Trophoblast cell (in vitro differentiated cells and primary cell): ENCODE results near the gene GNS.

Experiments used
- DNase-seq, 2 donors: peaks; one replicate each; pipeline ENCODE4 v3.0.0-alpha.2; 2016
- H2AFZ ChIP-seq: 2 replicates; pipeline ENCODE4 v1.6.1; 2013; ENCODE audit warnings: low read length, moderate library complexity, mild to moderate bottlenecking; ENCODE audit not compliant: insufficient read depth, poor library complexity
- H2AK5ac ChIP-seq: 2 replicates; pipeline ENCODE4 v1.6.1; 2013; ENCODE audit warnings: mild to moderate bottlenecking, low read length
- H2BK120ac ChIP-seq: 2 replicates; pipeline ENCODE4 v1.6.1; 2013; ENCODE audit warnings: low read length, mild to moderate bottlenecking, moderate library complexity; ENCODE audit not compliant: insufficient read depth, poor library complexity
- H2BK12ac ChIP-seq: 2 replicates; pipeline ENCODE4 v1.6.1; 2013; ENCODE audit warnings: mild to moderate bottlenecking, low read length, moderate library complexity
- H2BK5ac ChIP-seq: 2 replicates; pipeline ENCODE4 v1.6.1; 2013; ENCODE audit warnings: low read length, low read depth, moderate library complexity, mild to moderate bottlenecking; ENCODE audit not compliant: poor library complexity
- H3K14ac ChIP-seq: 2 replicates; pipeline ENCODE4 v1.6.1; 2013; ENCODE audit warnings: mild to moderate bottlenecking, low read length
- H3K18ac ChIP-seq: 2 replicates; pipeline ENCODE4 v1.6.1; 2013; ENCODE audit warnings: mild to moderate bottlenecking, low read length
- H3K23ac ChIP-seq: 2 replicates; pipeline ENCODE4 v1.6.1; 2013; ENCODE audit warnings: low read length
- H3K27ac ChIP-seq: 2 replicates; pipeline ENCODE4 v1.5.1; 2013; ENCODE audit warnings: low read depth, mild to moderate bottlenecking, inconsistent platforms, low read length, moderate library complexity
- H3K27me3 ChIP-seq: 2 replicates; pipeline ENCODE4 v1.6.1; 2013; ENCODE audit warnings: inconsistent platforms, mild to moderate bottlenecking, low read length, moderate library complexity; ENCODE audit not compliant: insufficient read depth
- H3K36me3 ChIP-seq, 2 experiments: 1 replicate in 1 of 2; 2 replicates in 1 of 2; pipeline ENCODE4 v1.6.1; 2013; ENCODE audit warnings: low read length in 2 of 2, mild to moderate bottlenecking in 2 of 2, moderate library complexity in 1 of 2; ENCODE audit not compliant: insufficient read depth in 2 of 2, control insufficient read depth in 1 of 2
- H3K4ac ChIP-seq: 2 replicates; pipeline ENCODE4 v1.6.1; 2013; ENCODE audit warnings: low read depth, mild to moderate bottlenecking, low read length, moderate library complexity
- H3K4me1 ChIP-seq, 2 experiments: 1 replicate in 1 of 2; 2 replicates in 1 of 2; pipeline ENCODE4 v1.6.1; 2013; ENCODE audit warnings: low read length in 2 of 2, mild to moderate bottlenecking in 2 of 2, moderate library complexity in 1 of 2; ENCODE audit not compliant: insufficient read depth in 2 of 2, control insufficient read depth in 1 of 2
- H3K4me2 ChIP-seq: 2 replicates; pipeline ENCODE4 v1.6.1; 2013; ENCODE audit warnings: inconsistent platforms, mild to moderate bottlenecking, low read length, moderate library complexity
- H3K4me3 ChIP-seq: 2 replicates; pipeline ENCODE4 v1.5.1; 2013; ENCODE audit warnings: mild to moderate bottlenecking, low read depth, low read length, inconsistent platforms
- H3K79me1 ChIP-seq: one replicate; pipeline ENCODE4 v1.6.1; 2013; ENCODE audit warnings: low read length
- H3K79me2 ChIP-seq: 2 replicates; pipeline ENCODE4 v1.6.1; 2013; ENCODE audit warnings: low read length, mild to moderate bottlenecking; ENCODE audit not compliant: control insufficient read depth, insufficient read depth, poor library complexity
- H3K9ac ChIP-seq: 2 replicates; pipeline ENCODE4 v1.6.1; 2013; ENCODE audit warnings: mild to moderate bottlenecking, low read length
- H3K9me3 ChIP-seq: 2 replicates; pipeline ENCODE4 v1.6.1; 2013; ENCODE audit warnings: low read depth, mild to moderate bottlenecking, control low read depth, inconsistent platforms, low read length; ENCODE audit not compliant: insufficient read depth
- H4K12ac ChIP-seq: 2 replicates; pipeline ENCODE4 v1.6.1; 2013; ENCODE audit warnings: low read depth, mild to moderate bottlenecking, low read length, moderate library complexity
- H4K8ac ChIP-seq: 2 replicates; pipeline ENCODE4 v1.6.1; 2013; ENCODE audit warnings: low read depth, mild to moderate bottlenecking, low read length, moderate library complexity
- H4K91ac ChIP-seq: one replicate; pipeline ENCODE4 v1.6.1; 2013; ENCODE audit warnings: low read depth, mild to moderate bottlenecking, low read length, moderate library complexity
- WGBS: extraction: QIAGEN DNeasy Blood & Tissue Kit; methylation state at CpG from one replicate; pipeline ENCODE4 v1.1.7; 2013; ENCODE audit warnings: missing lambda C conversion rate; ENCODE audit not compliant: insufficient read length, insufficient coverage; ENCODE audit errors: extremely low coverage; 5-methylcytosine and 5-hydroxymethylcytosine counted together

Gene GNS

DNA sequence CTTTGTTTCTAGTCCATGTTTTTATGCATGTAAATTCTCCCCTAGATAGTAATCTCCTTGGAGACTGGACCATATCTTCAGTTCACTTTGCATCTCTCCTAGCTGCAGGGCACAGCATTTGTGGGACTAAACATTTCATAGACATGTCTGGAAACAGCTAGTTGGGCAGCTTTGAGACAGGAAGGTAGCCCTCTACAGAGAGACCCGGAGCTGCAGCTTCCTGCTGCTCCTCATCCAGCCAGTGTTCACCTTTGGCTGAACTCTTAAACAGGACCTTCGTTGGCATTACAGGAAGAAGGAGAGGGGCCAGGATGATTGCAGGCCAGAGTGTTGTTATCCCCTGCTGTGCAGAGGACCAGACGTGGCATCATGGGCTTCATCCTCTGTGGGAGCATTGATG, 52.9 kb downstream of the GNS start:
- Histone ChIP-seq H3K27ac (no peak overlapping the region), H4K91ac (no peak overlapping the region), H3K4me1 (peaks cover 5 to 9% of the 10 kb centered on the region in 2 experiments), H2AK5ac (no peak overlapping the region), H4K8ac (no peak overlapping the region), H3K4me3 (peak overlapping the region; percentile 16), H3K36me3 (no peaks in the 10 kb centered on the region), H3K79me1 (no peaks in the 10 kb centered on the region), H2AFZ (no peak overlapping the region), H3K4me2 (no peak overlapping the region), H2BK12ac (no peak overlapping the region), H3K9me3 (no peaks in the 10 kb centered on the region), H2BK5ac (no peak overlapping the region), H3K18ac (no peak overlapping the region), H3K9ac (no peak overlapping the region), H3K79me2 (no peaks in the 10 kb centered on the region), H3K27me3 (no peaks in the 10 kb centered on the region), H3K4ac (no peak overlapping the region), H3K14ac (no peak overlapping the region), H4K12ac (no peak overlapping the region), H3K23ac (no peak overlapping the region), H2BK120ac (no peak overlapping the region)
- no peak for DNase-seq
- WGBS = no CpG with 5 or more reads among the region's 3 CpGs

DNA sequence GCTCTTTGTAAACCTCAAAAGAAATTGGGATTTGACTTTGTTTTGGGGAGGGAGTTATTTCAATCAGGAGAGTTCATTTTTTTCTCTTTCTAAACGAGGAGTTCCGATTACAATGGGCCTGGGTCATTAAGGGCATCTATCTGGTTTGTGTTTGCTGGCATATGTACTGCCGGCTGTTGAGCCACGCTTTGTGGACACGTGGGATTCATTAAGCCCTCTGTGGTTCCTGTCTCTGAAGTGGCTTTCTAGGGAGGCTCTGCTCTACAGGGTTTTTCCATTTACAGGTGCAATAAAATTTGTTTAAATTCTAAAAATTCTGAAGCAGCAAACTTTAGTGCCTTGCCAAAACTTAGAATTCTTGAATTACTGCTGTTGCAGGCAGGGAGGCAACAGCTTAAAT, 57.9 kb downstream of the GNS start:
- WGBS = no CpG with 5 or more reads among the region's 5 CpGs
- Histone ChIP-seq H3K79me2 (no peaks in the 10 kb centered on the region), H2BK5ac (no peak overlapping the region)

DNA sequence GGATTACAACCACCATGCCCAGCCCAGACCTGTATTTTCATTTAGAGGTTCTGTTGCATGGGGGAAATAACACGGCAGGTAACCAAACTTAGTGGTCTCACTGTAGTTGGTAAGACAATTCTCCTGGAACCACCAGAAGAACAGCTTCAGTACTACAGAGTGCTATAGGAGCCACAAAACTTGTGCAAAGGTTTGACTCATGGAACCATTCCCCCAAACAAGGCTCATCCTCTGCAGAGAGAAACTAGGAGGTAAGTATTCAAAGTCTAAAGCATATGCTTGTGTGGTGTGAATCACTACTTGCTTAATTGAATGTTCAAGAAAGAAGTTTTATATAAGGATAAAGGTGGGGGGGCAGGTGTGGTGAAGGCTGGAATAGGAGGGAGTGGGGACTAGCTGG, 58.7 kb downstream of the GNS start:
- H3K79me1 ChIP-seq = no peaks in the 10 kb centered on the region
- no peak overlapping the region for H4K12ac ChIP-seq
- no peak overlapping the region for H4K91ac ChIP-seq
- H3K27me3 ChIP-seq = no peaks in the 10 kb centered on the region
- no peak overlapping the region for H2AK5ac ChIP-seq
- no CpG with 5 or more reads among the region's 1 CpG for WGBS
- no peaks in the 10 kb centered on the region for H3K79me2 ChIP-seq
- no peak overlapping the region for H3K18ac ChIP-seq
- H3K4me3 ChIP-seq = no peak overlapping the region
- DNase-seq = no peak
- no peak overlapping the region for H4K8ac ChIP-seq
- H3K23ac ChIP-seq = no peak overlapping the region
- H2BK120ac ChIP-seq = no peak overlapping the region
- no peak overlapping the region for H3K27ac ChIP-seq
- no peaks in the 10 kb centered on the region for H3K9me3 ChIP-seq
- peaks cover 0 to 1% of the 10 kb centered on the region in 2 experiments for H3K36me3 ChIP-seq
- H3K4ac ChIP-seq = no peak overlapping the region
- no peaks in the 10 kb centered on the region for H3K4me1 ChIP-seq
- H3K4me2 ChIP-seq = no peak overlapping the region
- no peak overlapping the region for H2AFZ ChIP-seq
- H2BK12ac ChIP-seq = no peak overlapping the region
- H3K14ac ChIP-seq = no peak overlapping the region
- H3K9ac ChIP-seq = no peak overlapping the region
- H2BK5ac ChIP-seq = no peak overlapping the region

More for the DNA sequence above, 57.9 kb downstream of the GNS start:
- Histone ChIP-seq H3K4ac (no peak overlapping the region), H3K27me3 (no peaks in the 10 kb centered on the region), H3K4me1 (peaks cover 1 to 3% of the 10 kb centered on the region in 2 experiments), H3K9ac (no peak overlapping the region), H3K4me3 (no peak overlapping the region), H3K9me3 (no peaks in the 10 kb centered on the region), H3K36me3 (peaks cover 0 to 1% of the 10 kb centered on the region in 2 experiments), H3K4me2 (no peak overlapping the region), H3K23ac (no peak overlapping the region), H2AK5ac (no peak overlapping the region), H3K18ac (no peak overlapping the region), H3K14ac (no peak overlapping the region), H2AFZ (no peak overlapping the region), H4K12ac (no peak overlapping the region), H3K79me1 (no peaks in the 10 kb centered on the region), H4K8ac (no peak overlapping the region), H4K91ac (no peak overlapping the region), H2BK12ac (no peak overlapping the region), H3K27ac (no peak overlapping the region), H2BK120ac (no peak overlapping the region)
- no peak for DNase-seq

DNA sequence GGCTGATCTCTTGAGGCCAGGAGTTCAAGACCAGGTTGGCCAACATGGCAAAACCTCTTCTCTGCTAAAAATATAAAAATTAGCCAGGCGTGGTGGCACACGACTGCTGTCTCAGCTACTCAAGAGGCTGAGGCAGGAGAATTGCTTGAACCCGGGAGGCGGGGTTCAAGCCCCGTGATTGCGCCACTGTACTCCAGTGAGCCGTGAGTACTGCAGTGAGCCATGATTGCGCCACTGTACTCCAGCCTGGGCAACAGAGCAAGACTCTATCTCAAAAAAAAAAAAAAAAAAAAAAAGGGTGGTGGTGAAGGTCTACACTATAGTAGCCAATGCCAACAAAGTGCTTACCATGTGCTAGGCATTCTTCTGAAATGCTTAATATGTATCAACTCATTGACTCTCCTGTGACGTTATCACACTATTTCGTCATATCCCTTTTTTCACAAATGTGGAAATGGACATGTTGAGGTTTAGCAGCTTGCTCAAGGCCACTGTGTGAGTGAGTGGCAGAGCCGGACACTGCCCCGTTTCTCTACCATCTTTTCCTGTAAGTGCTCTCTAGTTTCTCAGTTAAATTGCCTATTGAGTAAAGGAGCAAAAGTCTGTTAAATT, 59.6 kb downstream of the GNS start:
- H2BK12ac ChIP-seq = no peak overlapping the region
- H3K4me3 ChIP-seq = no peak overlapping the region
- no peak overlapping the region for H2BK120ac ChIP-seq
- H2AFZ ChIP-seq = no peak overlapping the region
- H3K79me2 ChIP-seq = no peaks in the 10 kb centered on the region
- H3K27ac ChIP-seq = no peak overlapping the region
- H3K18ac ChIP-seq = no peak overlapping the region
- H2BK5ac ChIP-seq = no peak overlapping the region
- no peak overlapping the region for H3K14ac ChIP-seq
- H2AK5ac ChIP-seq = no peak overlapping the region
- peaks cover 4 to 5% of the 10 kb centered on the region in 2 experiments for H3K36me3 ChIP-seq
- H4K91ac ChIP-seq = no peak overlapping the region
- H3K4me2 ChIP-seq = no peak overlapping the region
- H3K27me3 ChIP-seq = no peaks in the 10 kb centered on the region
- H3K23ac ChIP-seq = no peak overlapping the region
- H4K12ac ChIP-seq = no peak overlapping the region
- H3K9ac ChIP-seq = no peak overlapping the region
- no peaks in the 10 kb centered on the region for H3K9me3 ChIP-seq
- no peaks in the 10 kb centered on the region for H3K79me1 ChIP-seq
- peak in 1 of 2 donors; percentile 33 for DNase-seq
- no CpG with 5 or more reads among the region's 12 CpGs for WGBS
- H4K8ac ChIP-seq = no peak overlapping the region
- H3K4ac ChIP-seq = no peak overlapping the region
- no peaks in the 10 kb centered on the region for H3K4me1 ChIP-seq
